Hematopoietic multipotent progenitor cell treated with erythropoietin and hydrocortisone succinate and interleukin-3 and kit ligand, for 17 days (in vitro differentiated cells): ENCODE data around the gene TPM4.

Source experiments
- DNase-seq: peaks from one replicate; pipeline ENCODE4 v3.0.0-alpha.2; 2015; ENCODE audit warnings: low spot score

The TPM4 gene

DNA sequence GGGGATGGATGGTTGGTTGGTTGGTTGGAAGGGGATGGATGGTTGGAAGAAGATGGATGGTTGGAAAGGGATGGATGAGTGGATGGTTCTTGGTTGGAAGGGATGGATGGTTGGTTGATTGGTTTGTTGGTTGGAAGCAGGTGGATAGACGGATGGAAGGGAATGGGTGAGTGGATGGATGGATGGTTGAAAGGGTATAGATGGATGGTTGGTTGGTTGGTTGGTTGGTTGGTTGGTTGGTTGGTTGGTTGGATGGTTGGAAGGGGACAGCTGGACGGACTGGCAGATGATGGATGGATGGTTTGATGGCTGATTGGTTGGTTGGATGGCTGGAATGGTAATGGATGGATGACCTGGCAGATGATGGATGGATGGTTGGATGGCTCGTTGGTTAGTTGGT, 55.4 kb downstream of the TPM4 start:
- DNase-seq: no peak

DNA sequence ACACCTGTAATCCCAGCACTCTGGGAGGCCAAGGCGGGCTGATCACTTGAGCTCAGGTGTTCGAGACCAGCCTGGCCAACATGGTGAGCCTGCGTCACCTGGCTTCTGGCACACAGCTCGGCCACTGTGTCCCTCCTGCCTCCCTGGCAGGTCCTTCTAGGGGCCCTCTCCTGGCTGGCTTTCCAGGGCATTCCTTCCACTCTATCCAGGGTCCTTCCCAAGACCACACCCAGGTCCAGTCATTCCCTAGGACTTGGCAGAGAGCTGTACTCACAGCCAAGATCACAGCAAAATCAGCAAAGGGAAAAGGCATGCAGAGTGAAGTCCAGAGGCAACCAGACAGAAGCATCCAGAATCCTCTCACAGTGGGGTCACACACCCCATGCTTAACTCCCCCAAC, 57.5 kb downstream of the TPM4 start:
- no peak for DNase-seq

DNA sequence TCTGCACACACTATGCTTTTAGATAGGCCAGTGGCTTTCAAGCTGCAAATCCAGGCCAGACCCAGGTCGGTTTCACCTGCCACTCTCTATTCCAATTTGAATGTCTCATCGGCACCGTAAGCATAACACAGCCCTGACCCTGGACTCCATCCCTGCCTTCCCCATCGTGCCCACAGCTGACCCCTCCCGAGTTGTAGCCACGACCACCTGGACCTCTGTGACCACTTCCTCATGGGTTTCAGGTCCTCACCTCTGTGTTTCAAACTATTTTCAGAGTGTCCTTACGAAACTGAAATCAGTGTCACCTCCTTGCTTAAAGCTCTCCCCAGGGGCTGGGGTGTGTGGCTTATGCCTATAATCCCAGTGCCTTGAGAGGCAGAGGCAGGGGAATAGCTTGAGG, 58.2 kb downstream of the TPM4 start:
- no peak for DNase-seq

DNA sequence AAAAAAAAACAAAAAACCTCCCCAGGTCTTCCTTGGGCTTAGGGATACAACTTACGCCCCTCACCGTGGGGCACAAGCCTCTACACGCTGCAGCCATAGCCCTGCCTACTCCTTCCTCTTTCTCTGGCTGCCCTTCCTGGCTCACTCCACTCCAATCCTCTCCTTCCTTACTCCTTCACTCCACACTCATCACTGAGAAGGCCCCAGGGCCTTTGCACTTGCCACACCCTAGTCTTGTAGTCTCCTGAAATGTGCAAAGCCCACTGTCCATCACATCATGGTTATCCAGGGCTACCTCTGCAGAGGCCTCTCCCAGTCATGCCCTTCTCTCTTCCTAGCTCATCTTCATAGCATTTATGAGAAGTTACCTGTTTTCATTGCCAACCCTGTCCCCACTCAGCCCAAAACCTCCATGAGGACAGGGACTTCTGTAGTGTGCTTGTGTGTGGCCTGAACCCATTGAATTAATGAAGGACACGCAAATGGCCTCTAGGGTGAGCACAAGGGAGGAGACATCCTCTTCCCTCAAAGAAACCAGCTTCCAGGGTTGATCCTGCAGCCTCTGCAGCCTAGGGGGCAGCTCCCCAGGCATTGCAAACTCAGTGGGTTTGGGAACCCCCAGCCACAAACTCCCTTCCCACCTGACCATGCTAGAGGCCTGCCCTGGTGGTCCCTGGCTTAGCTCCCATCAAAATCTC, 59.3 kb downstream of the TPM4 start:
- no peak for DNase-seq

DNA sequence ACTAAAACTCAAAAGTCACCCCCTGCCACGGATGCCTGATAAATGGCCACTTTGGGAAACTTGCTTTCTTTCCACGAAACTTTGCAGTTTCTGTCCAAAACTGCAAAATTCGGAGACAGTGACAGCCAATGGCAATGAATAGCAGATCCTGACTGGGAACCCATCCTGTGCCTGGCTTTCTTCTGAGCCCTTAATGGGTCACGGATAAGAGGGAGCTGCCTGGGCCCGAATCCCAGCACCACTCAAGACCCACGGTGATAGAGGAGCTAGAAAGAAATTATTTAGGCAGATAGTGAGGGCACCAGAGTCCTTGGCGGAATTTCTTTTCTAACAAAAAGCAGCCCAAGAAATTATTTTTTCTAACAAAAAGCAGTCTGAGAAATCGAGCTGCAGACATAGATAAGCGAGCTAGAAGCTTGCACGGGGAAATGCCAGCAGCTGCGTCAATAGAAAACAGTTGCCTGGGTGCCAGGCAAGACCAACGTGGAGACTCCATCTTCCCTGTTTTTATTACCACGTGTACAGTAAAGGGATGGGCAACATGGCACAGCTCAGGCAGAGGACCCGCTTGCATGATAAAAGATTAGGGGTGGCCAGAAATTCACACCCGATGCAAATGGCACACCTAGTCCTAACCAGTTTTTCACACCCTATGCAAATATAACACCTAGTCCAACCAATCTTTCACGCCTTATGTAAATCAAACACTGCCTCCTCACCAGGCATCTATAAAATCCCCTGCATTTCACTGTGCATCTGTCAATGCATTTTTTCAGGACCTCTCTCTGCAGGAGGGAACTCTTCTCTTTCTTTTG, 60.1 kb downstream of the TPM4 start:
- no peak for DNase-seq

DNA sequence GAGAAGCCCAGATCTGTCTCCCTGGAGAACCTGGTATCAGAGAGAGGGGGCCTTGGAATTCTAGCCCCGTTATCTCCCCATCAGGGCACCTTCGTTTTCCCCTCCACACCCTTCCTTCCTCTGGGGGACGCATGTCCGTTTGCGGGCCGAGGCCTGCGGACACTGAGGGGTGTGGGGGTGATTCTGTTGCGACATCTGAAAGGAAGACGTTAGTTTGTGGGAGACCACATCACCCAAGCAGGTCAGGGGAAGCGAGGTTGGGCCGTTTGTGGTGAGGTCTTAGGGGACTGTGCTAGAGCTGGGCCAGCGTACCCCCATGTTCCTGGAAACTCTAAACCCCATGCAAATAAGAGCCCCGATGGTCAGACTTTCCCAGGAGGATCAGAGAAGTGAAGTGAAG, 63.5 kb downstream of the TPM4 start:
- no peak for DNase-seq

DNA sequence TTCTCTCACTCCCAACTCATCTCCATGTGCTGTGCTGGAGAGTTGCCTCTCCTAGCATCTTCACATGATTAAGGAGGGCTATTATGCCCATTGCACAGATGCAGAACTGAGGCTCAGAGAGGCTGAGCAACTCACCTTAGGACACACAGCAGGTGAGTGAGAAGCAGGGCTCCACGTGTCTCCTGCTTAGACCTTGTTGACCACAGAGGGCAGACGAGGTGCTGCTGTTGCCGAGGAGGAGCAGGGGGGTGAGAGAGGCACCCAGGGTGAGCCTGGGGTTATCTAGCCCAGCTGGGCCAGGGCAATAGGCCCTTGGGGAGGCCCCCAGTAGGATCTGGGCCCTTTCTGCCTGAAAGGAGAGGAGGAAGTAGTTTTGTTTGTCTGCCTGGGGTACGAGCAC, 64.7 kb downstream of the TPM4 start:
- DNase-seq: no peak

DNA sequence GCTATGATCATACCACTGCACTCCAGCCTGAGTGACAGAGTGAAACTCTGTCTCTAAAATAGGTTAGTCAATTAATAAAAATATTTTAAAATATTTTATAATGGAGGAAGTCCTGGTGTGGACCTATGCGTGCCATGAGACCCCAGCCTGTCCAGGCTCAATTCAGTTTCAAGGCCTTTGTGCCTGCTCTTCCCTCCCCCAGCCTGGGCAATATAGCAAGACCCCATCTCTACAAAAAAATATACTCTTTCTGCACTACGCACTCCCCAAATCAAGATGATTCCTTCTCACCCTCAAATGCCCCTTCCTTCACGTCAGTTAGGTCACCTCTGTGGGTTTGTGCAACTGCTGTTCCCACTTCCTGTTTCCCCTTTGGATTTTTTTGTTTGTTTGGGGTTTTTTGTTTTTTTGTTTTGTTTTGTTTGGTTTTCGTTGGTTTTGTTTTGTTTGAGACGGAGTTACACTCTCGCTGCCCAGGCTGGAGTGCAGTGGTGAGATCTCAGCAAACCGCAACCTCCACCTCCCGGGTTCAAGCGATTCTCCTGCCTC, 65.8 kb downstream of the TPM4 start:
- no peak for DNase-seq

DNA sequence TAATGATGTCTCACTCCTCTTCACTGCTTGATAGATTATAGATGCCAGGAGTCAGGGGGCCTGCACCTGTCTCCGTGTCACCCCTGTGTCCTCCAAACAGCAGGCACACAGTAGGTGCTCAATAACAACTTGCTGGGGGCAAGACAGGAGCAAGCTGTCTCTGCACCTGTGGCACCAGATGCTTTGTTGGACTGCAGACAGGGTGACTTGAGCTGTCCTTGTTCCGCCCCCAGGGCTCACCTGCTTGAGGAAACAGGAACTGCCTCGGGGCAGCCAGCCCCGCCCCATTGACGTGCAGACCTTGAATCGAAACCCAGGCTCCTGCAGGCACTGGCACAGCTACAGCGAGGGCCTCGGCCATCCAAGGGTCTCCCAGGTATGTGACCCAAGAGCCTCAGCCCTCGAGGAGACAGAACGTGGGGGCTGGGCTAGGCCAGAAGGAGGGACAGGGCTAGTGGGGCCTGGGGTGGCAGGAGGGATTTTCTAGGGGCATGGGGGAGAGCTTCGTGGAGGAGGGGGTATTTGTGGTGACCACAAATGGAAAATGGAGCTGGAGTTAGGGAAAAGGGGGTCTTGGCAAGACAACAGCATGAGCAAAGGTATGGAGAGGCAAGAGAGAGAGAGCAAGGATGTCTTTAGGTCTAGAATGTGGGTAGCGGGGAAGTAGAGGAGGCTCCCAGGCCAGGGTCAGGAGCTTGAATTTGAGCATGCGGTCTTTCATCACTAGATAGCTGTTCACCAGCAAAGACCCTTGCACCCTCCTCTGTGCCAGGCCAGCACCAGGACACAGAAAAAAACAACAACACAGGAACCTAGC, 67.3 kb downstream of the TPM4 start, which contains the start of gene HSH2D:
TSS of gene HSH2D (plus strand) at position 287 of the 817 bp plus-strand sequence. CDS start 5,066 bp downstream, outside the sequence.
- DNase-seq: no peak

DNA sequence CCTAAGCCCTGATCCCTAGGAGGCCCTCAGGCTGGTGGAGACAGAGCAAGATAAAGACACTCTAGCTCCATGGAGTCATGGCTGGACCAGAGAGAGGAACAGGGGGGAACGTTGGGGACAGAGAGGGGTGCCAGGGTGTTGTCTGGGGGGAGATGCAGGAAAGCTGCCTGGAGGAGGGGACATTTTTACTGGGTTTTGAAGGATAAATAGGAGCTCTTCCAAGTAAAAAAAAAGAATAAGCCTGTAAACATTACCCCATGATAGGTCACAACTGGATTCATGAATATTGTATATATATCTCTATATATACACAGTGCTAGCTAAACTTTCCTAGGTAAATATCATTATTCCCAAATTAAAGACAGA, 67.9 kb downstream of the TPM4 start:
- DNase-seq: no peak

DNA sequence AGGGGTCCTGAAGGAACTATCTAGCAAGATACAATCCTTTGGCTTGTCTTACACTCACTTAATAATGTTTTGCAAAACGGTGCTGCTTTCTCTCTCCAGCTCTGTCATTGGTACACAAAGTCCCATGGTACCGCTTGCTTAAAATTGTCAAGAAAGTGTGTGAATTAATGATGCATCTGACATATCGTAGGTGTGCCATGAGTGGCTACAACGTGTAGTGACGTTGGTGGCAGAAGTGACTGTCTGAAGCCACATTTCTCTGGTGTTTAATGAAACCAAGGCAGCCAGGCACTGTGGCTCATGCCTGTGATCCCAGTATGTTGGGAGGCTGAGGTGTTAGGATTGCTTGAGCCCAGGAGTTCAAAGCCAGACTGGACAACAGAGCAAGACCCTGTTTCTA, 69.8 kb downstream of the TPM4 start:
- DNase-seq: no peak

DNA sequence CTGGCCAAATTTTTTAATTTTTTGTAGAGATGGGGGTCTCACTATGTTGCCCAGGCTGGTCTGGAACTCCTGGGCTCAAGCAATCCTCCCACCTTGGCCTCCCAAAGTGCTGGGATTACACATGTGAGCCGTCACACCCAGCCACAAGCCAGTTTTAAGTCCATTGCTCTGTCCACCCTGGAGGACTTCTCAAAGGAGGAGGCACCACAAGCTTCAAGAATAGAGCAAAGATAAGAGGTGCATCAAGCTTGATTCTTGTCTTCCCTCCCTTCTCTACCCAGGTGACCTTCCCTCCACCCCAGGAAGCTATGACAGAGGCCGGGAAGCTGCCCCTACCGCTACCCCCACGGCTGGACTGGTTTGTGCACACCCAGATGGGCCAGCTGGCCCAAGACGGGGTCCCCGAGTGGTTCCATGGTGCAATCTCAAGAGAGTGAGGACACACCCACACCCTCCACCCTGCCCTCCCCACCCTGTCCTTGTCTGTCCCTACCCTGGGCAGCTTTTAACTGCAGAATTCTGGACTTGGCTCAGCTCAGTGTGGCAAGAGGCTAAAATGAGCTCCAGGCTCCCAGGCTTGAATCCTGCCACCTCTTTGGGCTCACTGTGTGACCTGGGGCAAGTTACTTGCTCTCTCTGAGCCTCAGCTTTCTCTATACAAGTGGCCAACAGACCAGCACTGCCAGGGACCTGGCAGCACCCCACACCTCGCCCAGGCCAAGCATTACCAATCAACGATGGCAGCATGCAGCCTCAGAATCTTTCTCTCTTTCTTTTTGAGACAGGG, 72.3 kb downstream of the TPM4 start:
- no peak for DNase-seq
